Neuronal stem cell (in vitro differentiated cells): Measurements from ENCODE around the gene KCNK1.

Experiments
- DNase-seq: peaks from one replicate; pipeline ENCODE4 v3.0.0-alpha.2; 2013; ENCODE audit warnings: low spot score
- H2AFZ ChIP-seq: one replicate; pipeline ENCODE4 v1.6.1; 2013; ENCODE audit warnings: mild to moderate bottlenecking, low read length, inconsistent platforms
- H2AK5ac ChIP-seq: 2 replicates; pipeline ENCODE4 v1.6.1; 2013; ENCODE audit warnings: low read depth, mild to moderate bottlenecking, inconsistent platforms, low read length, moderate library complexity, mixed read lengths
- H2BK120ac ChIP-seq: 2 replicates; pipeline ENCODE4 v1.6.1; 2013; ENCODE audit warnings: low read depth, mild to moderate bottlenecking, inconsistent platforms, low read length, moderate library complexity, mixed read lengths
- H2BK12ac ChIP-seq: one replicate; pipeline ENCODE4 v1.6.1; 2013; ENCODE audit warnings: low read length, inconsistent platforms
- H2BK15ac ChIP-seq: 2 replicates; pipeline ENCODE4 v1.6.1; 2013; ENCODE audit warnings: mild to moderate bottlenecking, low read length, inconsistent platforms, mixed read lengths
- H2BK5ac ChIP-seq: one replicate; pipeline ENCODE4 v1.6.1; 2013; ENCODE audit warnings: inconsistent platforms, mild to moderate bottlenecking, low read length, moderate library complexity
- H3K14ac ChIP-seq: one replicate; pipeline ENCODE4 v1.6.1; 2013; ENCODE audit warnings: low read length, inconsistent platforms
- H3K18ac ChIP-seq: 2 replicates; pipeline ENCODE4 v1.6.1; 2013; ENCODE audit warnings: low read length, inconsistent platforms
- H3K23ac ChIP-seq: 2 replicates; pipeline ENCODE4 v1.6.1; 2013; ENCODE audit warnings: low read depth, mild to moderate bottlenecking, mixed read lengths, low read length, inconsistent platforms; ENCODE audit not compliant: poor library complexity
- H3K27ac ChIP-seq: replicated peaks from 3 replicates; pipeline ENCODE4 v1.5.1; 2013; ENCODE audit warnings: low read length, inconsistent platforms
- H3K27me3 ChIP-seq, 3 experiments: 2 replicates each; pipeline ENCODE4 v1.6.1; 2013; ENCODE audit warnings: low read length in 3 of 3, mild to moderate bottlenecking in 2 of 3, inconsistent platforms in 1 of 3, low read depth in 1 of 3, mixed read lengths in 1 of 3, moderate library complexity in 1 of 3; ENCODE audit not compliant: control insufficient read depth in 3 of 3, insufficient read depth in 3 of 3
- H3K36me3 ChIP-seq, 2 donors: replicated peaks in 1 of 2; 2 replicates each; pipeline ENCODE4 v1.6.1; 2013; ENCODE audit warnings: low read length in 2 of 2; ENCODE audit not compliant: control insufficient read depth in 2 of 2, insufficient read depth in 2 of 2
- H3K4ac ChIP-seq: 2 replicates; pipeline ENCODE4 v1.6.1; 2013; ENCODE audit warnings: inconsistent platforms, mild to moderate bottlenecking, low read length, moderate library complexity
- H3K4me1 ChIP-seq, 2 donors: 1 replicate in 1 of 2; 2 replicates in 1 of 2; pipeline ENCODE4 v1.6.1; 2013; ENCODE audit warnings: low read length in 2 of 2, low read depth in 1 of 2; ENCODE audit not compliant: control insufficient read depth in 2 of 2, insufficient read depth in 1 of 2
- H3K4me2 ChIP-seq: one replicate; pipeline ENCODE4 v1.6.1; 2013; ENCODE audit warnings: mild to moderate bottlenecking, low read length, inconsistent platforms; ENCODE audit not compliant: insufficient read depth, poor library complexity, severe bottlenecking
- H3K4me3 ChIP-seq, 2 donors: 2 replicates each; pipeline ENCODE4 v1.5.1; 2013; ENCODE audit warnings: low read length in 2 of 2, mild to moderate bottlenecking in 2 of 2, inconsistent platforms in 1 of 2, moderate library complexity in 1 of 2
- H3K79me1 ChIP-seq: one replicate; pipeline ENCODE4 v1.6.1; 2013; ENCODE audit warnings: low read depth, mild to moderate bottlenecking, inconsistent platforms, low read length, moderate library complexity
- H3K9ac ChIP-seq: one replicate; pipeline ENCODE4 v1.6.1; 2013; ENCODE audit warnings: mild to moderate bottlenecking, low read depth, low read length, inconsistent platforms; ENCODE audit not compliant: poor library complexity
- H3K9me3 ChIP-seq, 2 donors: replicated peaks in 1 of 2; 2 replicates each; pipeline versions ENCODE3 to v1.6.1; 2013; ENCODE audit warnings: low read length in 2 of 2, mild to moderate bottlenecking in 2 of 2, inconsistent platforms in 1 of 2, low read depth in 1 of 2, mixed read lengths in 1 of 2, moderate library complexity in 1 of 2; ENCODE audit not compliant: control insufficient read depth in 2 of 2, insufficient read depth in 1 of 2
- H4K8ac ChIP-seq: one replicate; pipeline ENCODE4 v1.6.1; 2013; ENCODE audit warnings: low read depth, mild to moderate bottlenecking, inconsistent platforms, low read length, moderate library complexity
- H4K91ac ChIP-seq: one replicate; pipeline ENCODE4 v1.6.1; 2013; ENCODE audit warnings: low read length, low read depth, mild to moderate bottlenecking, inconsistent platforms; ENCODE audit not compliant: poor library complexity
- WGBS, 2 donors: extraction: QIAGEN DNeasy Blood & Tissue Kit; methylation state at CpG; one replicate each; pipeline ENCODE4 v1.1.7; 2013; ENCODE audit warnings: missing lambda C conversion rate in 2 of 2, mixed read lengths in 1 of 2; ENCODE audit not compliant: insufficient read length in 2 of 2, insufficient replicate concordance in 1 of 2; ENCODE audit errors: extremely low coverage in 2 of 2; 5-methylcytosine and 5-hydroxymethylcytosine counted together

Gene KCNK1

DNA sequence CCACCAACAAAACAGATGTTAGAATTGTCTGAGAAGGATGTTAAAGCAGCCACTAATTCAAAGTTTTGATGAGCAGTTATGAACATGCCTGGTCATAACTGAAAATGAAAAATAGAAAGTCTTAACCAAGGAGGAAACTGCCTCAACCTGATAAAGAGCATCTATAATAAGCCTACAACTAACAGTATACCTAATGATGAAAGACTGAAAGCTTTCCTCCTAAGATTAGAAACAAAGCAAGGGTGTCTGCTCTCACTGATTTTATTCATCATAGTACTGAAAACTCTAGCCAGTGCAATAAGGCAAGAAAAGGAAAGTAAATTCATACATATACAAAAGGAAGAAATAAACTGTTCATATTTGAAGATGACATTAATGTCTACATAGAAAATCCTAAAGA lies 82.0 kb downstream of the KCNK1 start:
- Histone ChIP-seq H3K27me3 (no peaks in the 10 kb centered on the region), H3K4me1 (no peaks in the 10 kb centered on the region), H3K36me3 (no peaks in the 10 kb centered on the region), H3K79me1 (no peaks in the 10 kb centered on the region), H4K91ac (no peak overlapping the region), H3K9ac (no peak overlapping the region), H4K8ac (no peak overlapping the region), H3K4ac (no peak overlapping the region), H2AFZ (no peak overlapping the region), H3K23ac (no peak overlapping the region), H2BK15ac (no peak overlapping the region), H3K4me2 (no peak overlapping the region), H3K4me3 (no peak overlapping the region), H3K14ac (no peak overlapping the region), H3K18ac (no peak overlapping the region), H2BK12ac (no peak overlapping the region), H2BK5ac (no peak overlapping the region), H3K9me3 (no peaks in the 10 kb centered on the region), H2BK120ac (no peak overlapping the region), H3K27ac (no peak overlapping the region), H2AK5ac (no peak overlapping the region)
- DNase-seq, result no peak

DNA sequence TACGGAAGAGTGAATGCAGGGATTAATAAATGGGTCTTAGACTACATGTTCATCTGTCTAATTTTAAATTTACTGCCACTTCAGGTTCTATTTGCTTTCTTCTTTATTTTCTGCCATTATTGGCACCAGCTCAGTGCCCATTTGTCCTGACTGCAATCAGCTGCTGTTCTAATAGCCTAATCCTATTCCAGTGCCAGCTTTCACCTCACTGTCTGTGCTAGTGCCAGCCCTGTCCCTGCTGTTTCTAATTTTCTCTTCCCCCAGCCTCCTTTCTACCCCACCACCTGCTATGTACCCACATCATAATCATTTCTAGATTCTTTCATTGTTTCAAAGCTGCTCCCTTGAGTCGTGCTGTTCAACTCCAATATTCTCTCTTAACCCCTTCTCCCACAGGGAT lies 86.4 kb downstream of the KCNK1 start:
- H2BK15ac ChIP-seq, result no peak overlapping the region
- no peak overlapping the region for H2AK5ac ChIP-seq
- no peak overlapping the region for H3K14ac ChIP-seq
- H3K9ac ChIP-seq, result no peak overlapping the region
- H3K4ac ChIP-seq, result no peak overlapping the region
- H3K23ac ChIP-seq, result no peak overlapping the region
- no peak overlapping the region for H2BK12ac ChIP-seq
- no peaks in the 10 kb centered on the region for H3K79me1 ChIP-seq
- H2BK120ac ChIP-seq, result no peak overlapping the region
- no peak for DNase-seq
- no peak overlapping the region for H4K8ac ChIP-seq
- no peaks in the 10 kb centered on the region for H3K36me3 ChIP-seq
- H3K4me3 ChIP-seq, result no peak overlapping the region
- H4K91ac ChIP-seq, result no peak overlapping the region
- H3K27me3 ChIP-seq, result no peaks in the 10 kb centered on the region
- H2BK5ac ChIP-seq, result no peak overlapping the region
- H3K9me3 ChIP-seq, result no peaks in the 10 kb centered on the region
- WGBS, 2 donors, result no CpG with 5 or more reads among the region's 2 CpGs
- no peaks in the 10 kb centered on the region for H3K4me1 ChIP-seq
- H2AFZ ChIP-seq, result no peak overlapping the region
- H3K18ac ChIP-seq, result no peak overlapping the region
- H3K4me2 ChIP-seq, result no peak overlapping the region
- no peak overlapping the region for H3K27ac ChIP-seq

DNA sequence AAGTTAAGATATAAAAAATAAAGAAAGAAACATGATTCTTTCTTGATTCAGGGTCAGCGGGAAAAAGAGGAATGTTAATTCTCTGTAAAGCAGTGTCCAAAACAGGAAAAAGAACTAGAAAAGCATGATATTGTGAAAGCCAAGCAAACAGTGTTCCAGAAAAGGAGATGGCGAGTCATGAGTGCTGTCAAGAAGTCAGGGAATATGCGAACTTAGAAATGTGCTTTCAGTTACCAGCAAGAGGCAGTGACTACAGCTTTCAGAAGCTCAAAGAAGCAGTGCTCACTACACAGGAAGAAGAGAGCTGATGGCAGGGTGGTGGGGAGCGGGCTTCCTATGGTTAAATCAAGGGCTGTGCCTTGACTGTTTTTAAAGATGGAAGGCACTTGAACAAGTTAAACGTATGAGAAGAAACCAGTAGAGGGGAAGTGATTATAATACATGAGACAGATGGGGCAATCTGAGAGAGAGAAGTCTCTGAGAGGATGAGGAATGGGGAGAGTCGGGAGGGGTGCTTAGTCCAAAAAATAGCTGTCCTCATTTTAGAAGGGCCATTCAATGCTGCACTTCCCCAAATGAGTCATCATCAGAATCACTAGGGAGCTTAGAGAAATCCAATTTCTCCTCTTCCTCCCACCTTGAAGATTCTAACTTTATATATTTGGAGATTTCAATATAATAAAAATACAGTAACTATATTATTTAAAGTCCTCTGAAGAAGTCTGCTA lies 90.4 kb downstream of the KCNK1 start:
- Histone ChIP-seq H3K14ac (no peak overlapping the region), H3K36me3 (no peaks in the 10 kb centered on the region), H3K4me1 (peaks cover 0 to 5% of the 10 kb centered on the region in 2 donors), H2BK15ac (no peak overlapping the region), H2BK5ac (no peak overlapping the region), H2BK12ac (no peak overlapping the region), H3K18ac (no peak overlapping the region), H3K9me3 (no peaks in the 10 kb centered on the region), H3K4me3 (no peak overlapping the region), H2AFZ (no peak overlapping the region), H3K9ac (no peak overlapping the region), H3K27ac (no peak overlapping the region), H4K91ac (no peak overlapping the region), H2BK120ac (no peak overlapping the region), H2AK5ac (no peak overlapping the region), H3K27me3 (no peaks in the 10 kb centered on the region), H4K8ac (no peak overlapping the region), H3K4me2 (no peak overlapping the region), H3K4ac (no peak overlapping the region), H3K23ac (no peak overlapping the region), H3K79me1 (no peaks in the 10 kb centered on the region)
- WGBS, 2 donors, result no CpG with 5 or more reads among the region's 6 CpGs
- DNase-seq, result no peak

DNA sequence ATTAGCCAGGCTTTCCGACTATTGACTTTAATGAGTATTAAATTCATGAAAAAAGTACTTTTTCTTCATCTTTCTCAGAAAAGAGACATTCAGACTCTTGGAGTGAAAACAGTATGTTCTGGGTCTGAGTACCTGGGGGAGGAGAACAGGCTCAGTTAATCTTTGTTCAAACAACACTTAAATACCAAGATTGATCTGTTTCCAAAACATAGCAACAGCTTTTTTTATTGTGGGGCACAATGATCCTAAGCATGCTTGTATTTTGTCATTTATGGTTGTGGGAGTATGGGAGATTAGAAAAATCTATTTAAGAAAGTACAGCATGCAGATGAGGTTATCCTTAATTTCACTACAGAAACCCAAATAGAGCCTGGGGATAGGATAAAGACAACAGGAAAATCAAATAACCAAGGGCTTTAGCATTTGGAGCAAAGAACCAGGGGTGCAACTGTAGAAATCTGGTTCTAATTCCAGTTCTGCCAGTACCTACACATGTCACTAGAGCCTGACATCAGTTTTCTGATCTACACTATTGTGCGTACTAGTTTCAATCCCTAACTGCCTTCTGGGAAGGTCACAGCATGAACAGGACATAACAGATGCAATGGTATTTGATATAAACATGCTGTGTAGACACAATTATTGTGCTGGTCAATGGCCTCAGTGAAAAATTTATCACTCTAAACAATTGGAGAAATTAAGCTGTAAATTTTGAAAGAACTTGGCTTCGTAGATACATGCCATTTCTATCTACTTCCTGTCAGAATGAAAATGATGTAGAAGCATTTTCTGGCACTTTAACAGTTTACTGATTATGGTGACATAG lies 91.2 kb downstream of the KCNK1 start:
- H3K9ac ChIP-seq, result no peak overlapping the region
- no CpG with 5 or more reads among the region's 3 CpGs for WGBS, 2 donors
- H2BK15ac ChIP-seq, result no peak overlapping the region
- H3K4me1 ChIP-seq, result peaks cover 0 to 5% of the 10 kb centered on the region in 2 donors
- H3K27me3 ChIP-seq, result no peaks in the 10 kb centered on the region
- H2AK5ac ChIP-seq, result no peak overlapping the region
- H3K14ac ChIP-seq, result no peak overlapping the region
- no peak overlapping the region for H3K4ac ChIP-seq
- no peak overlapping the region for H2BK120ac ChIP-seq
- no peak overlapping the region for H3K23ac ChIP-seq
- no peak overlapping the region for H2BK12ac ChIP-seq
- H2AFZ ChIP-seq, result no peak overlapping the region
- no peaks in the 10 kb centered on the region for H3K9me3 ChIP-seq
- H3K79me1 ChIP-seq, result no peaks in the 10 kb centered on the region
- no peak overlapping the region for H3K27ac ChIP-seq
- H2BK5ac ChIP-seq, result no peak overlapping the region
- DNase-seq, result no peak
- H3K4me2 ChIP-seq, result no peak overlapping the region
- no peak overlapping the region for H4K8ac ChIP-seq
- no peak overlapping the region for H4K91ac ChIP-seq
- H3K4me3 ChIP-seq, result no peak overlapping the region
- no peak overlapping the region for H3K18ac ChIP-seq
- no peaks in the 10 kb centered on the region for H3K36me3 ChIP-seq
